ENCODE measurements around the gene RAD51D.
"Not testable (repeated sequence)": the region's sequence is repeated elsewhere in the genome, so short reads cannot be mapped to it uniquely, and the experiment has no call there.

Gene RAD51D

GRCh38 chr17:35090707-35091106, 29.0 kb downstream of the RAD51D start:
- DNase-seq (ENCODE audit: low read depth) = not testable (repeated sequence)

- DNase-seq (ENCODE audit: low read depth) = peak; percentile 64
These were observed 29.9 kb downstream of the RAD51D start for GRCh38 chr17:35089586-35090296.

- peak; percentile 58 for DNase-seq (ENCODE audit: low read depth)
These were observed 30.6 kb downstream of the RAD51D start for GRCh38 chr17:35088881-35089585.

- peak; percentile 44 for DNase-seq (ENCODE audit: low read depth)
These were observed 31.2 kb downstream of the RAD51D start for GRCh38 chr17:35088356-35088880.

- DNase-seq (ENCODE audit: low read depth) = no peak
These were observed 31.8 kb downstream of the RAD51D start for GRCh38 chr17:35087731-35088355.

GRCh38 chr17:35086931-35087573, 32.6 kb downstream of the RAD51D start:
- no peak for DNase-seq (ENCODE audit: low read depth)

- no peak for DNase-seq (ENCODE audit: low read depth)
These were observed 33.5 kb downstream of the RAD51D start for GRCh38 chr17:35086164-35086563.

GRCh38 chr17:35084987-35085386, 34.7 kb downstream of the RAD51D start:
- DNase-seq (ENCODE audit: low read depth) = peak; percentile 61

- no peak for DNase-seq (ENCODE audit: low read depth)
These were observed 36.6 kb downstream of the RAD51D start for GRCh38 chr17:35083071-35083470.

GRCh38 chr17:35082073-35082657, 37.5 kb downstream of the RAD51D start:
- peak; percentile 78 for DNase-seq (ENCODE audit: low read depth)

GRCh38 chr17:35081638-35082037, 38.0 kb downstream of the RAD51D start:
- DNase-seq (ENCODE audit: low read depth) = no peak

- DNase-seq (ENCODE audit: low read depth) = no peak
These were observed 39.1 kb downstream of the RAD51D start for GRCh38 chr17:35080536-35080935.

GRCh38 chr17:35079547-35080423, 39.9 kb downstream of the RAD51D start:
- peak; percentile 79 for DNase-seq (ENCODE audit: low read depth)

- DNase-seq (ENCODE audit: low read depth) = no peak
These were observed 42.8 kb downstream of the RAD51D start for GRCh38 chr17:35076874-35077273.

- no peak for DNase-seq (ENCODE audit: low read depth)
These were observed 44.7 kb downstream of the RAD51D start for GRCh38 chr17:35074711-35075707.

- peak; percentile 84 for DNase-seq (ENCODE audit: low read depth)
These were observed 45.6 kb downstream of the RAD51D start for GRCh38 chr17:35073991-35074627.

- DNase-seq (ENCODE audit: low read depth) = no peak
These were observed 46.4 kb downstream of the RAD51D start for GRCh38 chr17:35073183-35073790.

- peak; percentile 80 for DNase-seq (ENCODE audit: low read depth)
These were observed 50.3 kb downstream of the RAD51D start for GRCh38 chr17:35069311-35069710.

- no peak for DNase-seq (ENCODE audit: low read depth)
These were observed 51.4 kb downstream of the RAD51D start for GRCh38 chr17:35068249-35068648.

All from amniotic epithelial cell (primary cell).